22Rv1 (cell line): ENCODE measurements around the gene NCLN.

Experiments
- H3K27ac ChIP-seq: fragments of 450-650 bp; 2 replicates; pipeline ENCODE4 v1.5.1; 2017
- CTCF ChIP-seq: fragments of 450-650 bp; IDR thresholded peaks from 2 replicates; pipeline ENCODE4 v1.5.1; 2017; ENCODE audit warnings: mild to moderate bottlenecking
- ZFX ChIP-seq: fragments of 450-650 bp; IDR thresholded peaks from 2 replicates; pipeline ENCODE4 v1.6.1; 2017; ENCODE audit warnings: antibody characterized with exemption, borderline replicate concordance

NCLN gene

GRCh38 chr19:3185461-3186159 is at the start of gene NCLN:
Gene NCLN (plus strand): TSS chr19:3185930. CDS start chr19:3186031, 101 bp downstream.
- no peak for TF ChIP-seq ZFX
- no peak for TF ChIP-seq CTCF
- peak within 1 kb of the TSS; percentile 80 for H3K27ac ChIP-seq

GRCh38 chr19:3135961-3136683 is 49.6 kb upstream of the NCLN start, which contains the start of gene GNA15:
Gene GNA15 (plus strand): TSS chr19:3136033. CDS start chr19:3136451, 418 bp downstream.
- TF ChIP-seq ZFX (no peak), CTCF (no peak)
- H3K27ac ChIP-seq: no peak within 1 kb of the TSS

- no peak for TF ChIP-seq ZFX
- TF ChIP-seq CTCF: no peak
Observed at GRCh38 chr19:3136684-3137055, 49.1 kb upstream of the NCLN start.

GRCh38 chr19:3137119-3137518 is 48.6 kb upstream of the NCLN start:
- TF ChIP-seq ZFX: no peak
- TF ChIP-seq CTCF: no peak
- H3K27ac ChIP-seq: no peak overlapping the region

More at GRCh38 chr19:3136684-3137055, 49.1 kb upstream of the NCLN start:
- H3K27ac ChIP-seq: no peak overlapping the region

- H3K27ac ChIP-seq: no peak overlapping the region
- TF ChIP-seq ZFX (no peak), CTCF (no peak)
Observed at GRCh38 chr19:3138268-3138667, 47.5 kb upstream of the NCLN start.

- TF ChIP-seq CTCF (no peak), ZFX (no peak)
- no peak overlapping the region for H3K27ac ChIP-seq
Observed at GRCh38 chr19:3140667-3141038, 45.1 kb upstream of the NCLN start.

GRCh38 chr19:3142292-3142670 is 43.4 kb upstream of the NCLN start:
- TF ChIP-seq ZFX: no peak
- no peak for TF ChIP-seq CTCF

More at GRCh38 chr19:3142292-3142670, 43.4 kb upstream of the NCLN start:
- H3K27ac ChIP-seq: no peak overlapping the region
